Uterus (tissue), 4 donors: ENCODE measurements around the gene RPS28. TPM values are rescaled to one million over a fixed set of nuclear protein-coding genes. Genes with fewer than 3 reads are reported as not detected.

Experiments
- DNase-seq, 2 donors: peaks; one replicate each; pipeline ENCODE4 v3.0.0-alpha.2; 2019 to 2020
- H3K27ac ChIP-seq, 2 donors: fragments of 200-600 bp; sonication (generic); 1 replicate in 1 of 2; 2 replicates in 1 of 2; pipeline ENCODE4 v1.5.1; 2016 to 2018
- H3K27me3 ChIP-seq, 2 donors: fragments of 200-600 bp; sonication (generic); one replicate each; pipeline ENCODE4 v1.5.1; 2018 to 2019; ENCODE audit warnings: control low read depth in 1 of 2
- H3K36me3 ChIP-seq, 2 donors: fragments of 200-600 bp; sonication (generic); one replicate each; pipeline ENCODE4 v1.5.1; 2019; ENCODE audit warnings: control low read depth in 1 of 2
- H3K4me1 ChIP-seq, 2 donors: fragments of 200-600 bp; sonication (generic); one replicate each; pipeline ENCODE4 v1.5.1; 2018 to 2019; ENCODE audit warnings: control low read depth in 1 of 2
- H3K4me3 ChIP-seq, 2 donors: fragments of 200-600 bp; sonication (generic); 1 replicate in 1 of 2; 2 replicates in 1 of 2; pipeline ENCODE4 v1.5.1; 2018 to 2019; ENCODE audit warnings: mild to moderate bottlenecking in 1 of 2
- H3K9me3 ChIP-seq, 2 donors: fragments of 200-600 bp; sonication (generic); one replicate each; pipeline ENCODE4 v1.5.1; 2019; ENCODE audit warnings: control low read depth in 1 of 2
- POLR2A ChIP-seq, 2 donors: fragments of 450-650 bp; IDR thresholded peaks; one replicate each; pipeline ENCODE4 v1.6.1; 2016; ENCODE audit warnings: antibody characterized with exemption in 2 of 2, mild to moderate bottlenecking in 1 of 2, moderate library complexity in 1 of 2
- intact Hi-C: fragments of 100-400 bp; cut with DNase I; formaldehyde crosslinking; loops from one replicate; pipeline ENCODE4 v1.15.1; 2023; ENCODE audit warnings: low total_unique reads
- total RNA-seq, 4 donors: library from RNA; depleted of rRNA in 3 of 4; stranded (reverse); fragments of >200 nt in 3 of 4; gene quantifications; one replicate each; pipeline versions ENCODE4 v1.1.0 to v1.2.4, GENCODE V29; 2014 to 2023
- TF ChIP-seq, protein P1 (sequence below), 4 experiments: fragments of 200-600 bp in 2 of 4; fragments of 450-650 bp in 2 of 4; sonication (generic) in 2 of 4; IDR thresholded peaks; one replicate each; pipeline ENCODE4 v1.5.1; 2016 to 2019; ENCODE audit warnings: antibody characterized with exemption in 4 of 4, mild to moderate bottlenecking in 2 of 4, moderate library complexity in 1 of 4
- donor health status: DM: yes; HTN: yes; CAD: no.

RPS28 gene
- total RNA-seq, 4 donors from 2014 or later, result 44.1 to 1,410 (median 360) TPM

DNA sequence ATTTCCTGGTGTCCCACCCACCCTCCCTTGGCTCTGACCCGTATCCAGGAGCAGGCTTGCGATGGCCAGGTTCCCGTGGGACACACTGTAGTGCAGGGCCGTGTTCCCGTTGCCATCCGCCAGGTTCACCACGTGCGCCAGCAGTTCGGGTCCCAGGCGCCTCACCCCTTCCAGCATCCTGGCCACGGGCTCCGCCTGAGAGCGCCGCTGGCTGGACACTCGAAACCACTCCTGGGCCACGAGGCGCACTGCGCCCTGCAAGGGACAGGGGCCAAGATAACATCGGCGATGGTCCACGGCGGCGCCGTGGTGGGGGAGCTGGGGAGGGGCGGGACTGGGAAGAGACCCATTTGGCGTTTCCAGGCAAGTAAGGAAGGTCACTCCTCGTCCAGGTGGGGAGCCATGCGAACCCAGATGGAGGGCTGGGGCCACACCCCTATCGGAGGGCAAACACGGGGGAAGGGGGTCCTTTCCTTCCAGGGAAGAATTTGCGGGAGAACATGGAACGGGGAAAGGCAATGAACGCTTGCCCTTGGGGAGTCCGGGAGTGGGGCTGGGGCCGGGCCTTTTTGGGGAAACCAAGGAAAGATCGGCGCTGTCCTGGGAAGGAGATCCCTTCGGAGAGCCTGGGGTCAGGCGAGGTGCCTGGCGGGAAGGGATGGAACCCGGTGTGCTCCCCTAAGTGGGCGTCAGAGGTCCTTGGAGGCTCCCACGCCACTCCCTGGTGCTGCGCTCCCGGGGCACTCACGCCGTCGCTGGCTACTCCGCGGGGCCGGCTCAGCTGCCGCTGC, 11.9 kb downstream of the RPS28 start:
- Histone ChIP-seq H3K36me3 (no peaks in the 10 kb centered on the region), H3K4me1 (peaks cover 0 to 16% of the 10 kb centered on the region in 2 donors), H3K9me3 (no peaks in the 10 kb centered on the region), H3K27ac (no peak overlapping the region), H3K27me3 (peaks cover 0 to 14% of the 10 kb centered on the region in 2 donors), H3K4me3 (no peak overlapping the region)
- no peak for DNase-seq
- intact Hi-C loops, result no loop called here
- TF ChIP-seq, protein P1, sequence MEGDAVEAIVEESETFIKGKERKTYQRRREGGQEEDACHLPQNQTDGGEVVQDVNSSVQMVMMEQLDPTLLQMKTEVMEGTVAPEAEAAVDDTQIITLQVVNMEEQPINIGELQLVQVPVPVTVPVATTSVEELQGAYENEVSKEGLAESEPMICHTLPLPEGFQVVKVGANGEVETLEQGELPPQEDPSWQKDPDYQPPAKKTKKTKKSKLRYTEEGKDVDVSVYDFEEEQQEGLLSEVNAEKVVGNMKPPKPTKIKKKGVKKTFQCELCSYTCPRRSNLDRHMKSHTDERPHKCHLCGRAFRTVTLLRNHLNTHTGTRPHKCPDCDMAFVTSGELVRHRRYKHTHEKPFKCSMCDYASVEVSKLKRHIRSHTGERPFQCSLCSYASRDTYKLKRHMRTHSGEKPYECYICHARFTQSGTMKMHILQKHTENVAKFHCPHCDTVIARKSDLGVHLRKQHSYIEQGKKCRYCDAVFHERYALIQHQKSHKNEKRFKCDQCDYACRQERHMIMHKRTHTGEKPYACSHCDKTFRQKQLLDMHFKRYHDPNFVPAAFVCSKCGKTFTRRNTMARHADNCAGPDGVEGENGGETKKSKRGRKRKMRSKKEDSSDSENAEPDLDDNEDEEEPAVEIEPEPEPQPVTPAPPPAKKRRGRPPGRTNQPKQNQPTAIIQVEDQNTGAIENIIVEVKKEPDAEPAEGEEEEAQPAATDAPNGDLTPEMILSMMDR (IDR thresholded peaks at IDR 0.05), result no peak
- no peak for TF ChIP-seq POLR2A (IDR thresholded peaks at IDR 0.05)

- Histone ChIP-seq H3K36me3 (no peaks in the 10 kb centered on the region), H3K27me3 (peaks cover 0 to 14% of the 10 kb centered on the region in 2 donors), H3K4me1 (peaks cover 0 to 16% of the 10 kb centered on the region in 2 donors), H3K9me3 (no peaks in the 10 kb centered on the region), H3K27ac (no peak overlapping the region), H3K4me3 (no peak overlapping the region)
- DNase-seq, result no peak
- intact Hi-C loops, result no loop called here
- no peak for TF ChIP-seq POLR2A (IDR thresholded peaks at IDR 0.05)
- TF ChIP-seq, protein P1 (IDR thresholded peaks at IDR 0.05), result no peak
Observed at GRCh38 chr19:8333767-8334457, 12.6 kb downstream of the RPS28 start.

DNA sequence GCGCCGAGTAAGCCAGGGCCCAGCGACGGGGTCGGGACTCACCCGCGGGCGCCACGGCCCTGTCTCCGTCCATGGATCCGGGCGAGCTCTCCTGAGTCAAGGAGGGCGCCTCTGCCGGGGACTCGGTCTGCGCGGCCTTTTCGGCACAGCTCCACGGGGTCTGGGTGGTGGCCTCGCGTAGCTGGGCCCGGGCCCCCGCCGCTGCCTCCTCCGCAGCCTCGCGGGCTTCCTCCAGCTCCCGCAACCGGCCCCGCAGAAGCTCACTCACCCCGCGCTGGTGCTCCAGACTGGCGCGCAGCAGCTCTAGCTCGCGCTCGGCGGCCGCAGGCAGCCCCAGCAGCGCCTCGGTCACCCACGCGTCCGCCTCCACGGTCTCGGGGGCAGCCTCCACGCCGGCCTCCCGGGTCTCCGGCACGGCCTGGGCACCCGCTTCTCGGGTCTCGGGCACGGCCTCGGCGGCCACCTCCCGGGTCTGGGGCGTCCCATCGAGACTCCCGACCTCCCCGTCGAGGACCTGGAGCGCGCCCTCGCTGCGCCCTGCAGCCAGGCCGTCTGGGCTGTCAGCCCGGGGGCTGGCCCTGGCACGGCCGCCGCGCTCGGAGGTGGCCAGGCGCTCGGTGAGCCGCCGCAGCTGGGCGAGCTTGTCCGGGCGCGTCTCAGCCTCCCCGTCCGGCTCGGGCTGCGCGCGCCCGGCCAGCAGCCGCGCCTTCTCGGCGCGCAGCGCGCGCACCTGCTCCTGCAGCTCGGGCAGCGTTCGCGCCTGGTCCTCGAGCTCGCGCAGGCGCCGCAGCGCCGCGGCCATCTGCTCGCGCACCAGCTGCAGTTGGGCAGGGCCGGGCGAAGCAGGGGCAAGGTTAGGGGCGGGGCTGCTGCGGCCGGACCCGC, 13.4 kb downstream of the RPS28 start:
- no peak for DNase-seq
- TF ChIP-seq, protein P1 (IDR thresholded peaks at IDR 0.05), result no peak
- TF ChIP-seq POLR2A (IDR thresholded peaks at IDR 0.05), result no peak
- H3K27ac ChIP-seq, result no peak overlapping the region
- peaks cover 0 to 14% of the 10 kb centered on the region in 2 donors for H3K27me3 ChIP-seq
- peaks cover 0 to 16% of the 10 kb centered on the region in 2 donors for H3K4me1 ChIP-seq
- no peak overlapping the region for H3K4me3 ChIP-seq
- no peaks in the 10 kb centered on the region for H3K36me3 ChIP-seq
- no peaks in the 10 kb centered on the region for H3K9me3 ChIP-seq
- intact Hi-C loops, result no loop called here

- Histone ChIP-seq H3K9me3 (no peaks in the 10 kb centered on the region), H3K4me3 (no peak overlapping the region), H3K4me1 (peaks cover 0 to 16% of the 10 kb centered on the region in 2 donors), H3K36me3 (no peaks in the 10 kb centered on the region), H3K27me3 (peaks cover 0 to 14% of the 10 kb centered on the region in 2 donors), H3K27ac (no peak overlapping the region)
- intact Hi-C loops, result no loop called here
- DNase-seq, result no peak
- no peak for TF ChIP-seq POLR2A (IDR thresholded peaks at IDR 0.05)
Observed at GRCh38 chr19:8335343-8336071, 14.2 kb downstream of the RPS28 start.

GRCh38 chr19:8336072-8336569, 14.8 kb downstream of the RPS28 start:
- no peaks in the 10 kb centered on the region for H3K36me3 ChIP-seq
- no peak for DNase-seq
- H3K27me3 ChIP-seq, result peaks cover 0 to 14% of the 10 kb centered on the region in 2 donors
- H3K9me3 ChIP-seq, result no peaks in the 10 kb centered on the region
- intact Hi-C loops, result no loop called here
- no peak overlapping the region for H3K27ac ChIP-seq
- peaks cover 0 to 16% of the 10 kb centered on the region in 2 donors for H3K4me1 ChIP-seq
- H3K4me3 ChIP-seq, result no peak overlapping the region
- no peak for TF ChIP-seq POLR2A (IDR thresholded peaks at IDR 0.05)
- TF ChIP-seq, protein P1 (IDR thresholded peaks at IDR 0.05), result no peak
